H1 (cell line): ENCODE measurements around the gene CCDC60. TPM values are rescaled to one million over a fixed set of nuclear protein-coding genes. Genes with fewer than 3 reads are reported as not detected.

ENCODE experiments used
- CTCF ChIA-PET: fragments of 300-600 bp; sonication (Branson Sonifier 250); formaldehyde crosslinking; loops from one replicate; lab custom pipeline; 2021; ENCODE audit not compliant: partially characterized antibody; lab: Charles Lee
- POLR2A ChIA-PET: fragments of 300-600 bp; sonication (Branson Sonifier 250); formaldehyde crosslinking; loops from one replicate; lab custom pipeline; 2021; ENCODE audit warnings: inconsistent platforms; ENCODE audit not compliant: partially characterized antibody; lab: Charles Lee
- DNase-seq, 2 experiments: peaks; one replicate each; pipeline versions ENCODE4 v3.0.0 to v3.0.0-alpha.2; 2010 to 2022; ENCODE audit warnings: low spot score in 2 of 2, low read depth in 1 of 2, mixed read lengths in 1 of 2
- FAIRE-seq: peaks from 2 replicates; lab custom pipeline; 2011; peaks lifted over from hg19 to GRCh38; lab: Jason Lieb, UNC
- H2AFZ ChIP-seq: 2 replicates; pipeline ENCODE4 v1.8.1; 2012; ENCODE audit warnings: low read length, inconsistent platforms
- H2AK5ac ChIP-seq: 2 replicates; pipeline ENCODE4 v1.6.1; 2013; ENCODE audit warnings: low read depth, low read length
- H2BK120ac ChIP-seq: replicated peaks from 2 replicates; pipeline ENCODE3; 2013; ENCODE audit warnings: low read depth, low read length, inconsistent platforms
- H2BK12ac ChIP-seq: 2 replicates; pipeline ENCODE4 v1.6.1; 2013; ENCODE audit warnings: low read depth, low read length
- H2BK15ac ChIP-seq: 2 replicates; pipeline ENCODE4 v1.6.1; 2013; ENCODE audit warnings: low read length
- H2BK20ac ChIP-seq: 2 replicates; pipeline ENCODE4 v1.6.1; 2013; ENCODE audit warnings: low read length
- H2BK5ac ChIP-seq: 2 replicates; pipeline ENCODE4 v1.6.1; 2013; ENCODE audit warnings: low read depth, low read length
- H3K14ac ChIP-seq: 2 replicates; pipeline ENCODE4 v1.6.1; 2013; ENCODE audit warnings: inconsistent platforms; ENCODE audit not compliant: insufficient read length
- H3K18ac ChIP-seq: 2 replicates; pipeline ENCODE4 v1.6.1; 2013; ENCODE audit warnings: low read length; ENCODE audit errors: extremely low read depth
- H3K23ac ChIP-seq: 2 replicates; pipeline ENCODE4 v1.6.1; 2013; ENCODE audit warnings: inconsistent platforms; ENCODE audit not compliant: insufficient read length
- H3K23me2 ChIP-seq: 2 replicates; pipeline ENCODE4 v1.6.1; 2013; ENCODE audit warnings: low read depth, low read length
- H3K27ac ChIP-seq: 2 replicates; pipeline ENCODE4 v1.6.1; 2011; ENCODE audit warnings: low read depth, low read length, inconsistent platforms
- H3K27me3 ChIP-seq, 4 experiments: replicated peaks in 1 of 4; 1 replicate in 1 of 4; 2 replicates in 3 of 4; pipeline versions ENCODE4 v1.6.1 to v1.8.1; 2011 to 2013; ENCODE audit warnings: low read length in 3 of 4, mild to moderate bottlenecking in 3 of 4, inconsistent platforms in 2 of 4, mixed read lengths in 2 of 4, moderate library complexity in 1 of 4; ENCODE audit not compliant: control insufficient read depth in 3 of 4, insufficient read depth in 3 of 4; ENCODE audit errors: extremely low read depth in 1 of 4
- H3K36me3 ChIP-seq, 4 experiments: 2 replicates each; pipeline versions ENCODE4 v1.6.1 to v1.8.1; 2011 to 2013; ENCODE audit warnings: mild to moderate bottlenecking in 4 of 4, low read length in 3 of 4, moderate library complexity in 2 of 4, control low read depth in 1 of 4, inconsistent platforms in 1 of 4; ENCODE audit not compliant: insufficient read depth in 4 of 4, control insufficient read depth in 2 of 4
- H3K4ac ChIP-seq: replicated peaks from 2 replicates; pipeline ENCODE3; 2013; ENCODE audit warnings: low read length, low read depth, mixed read lengths, inconsistent platforms; ENCODE audit not compliant: insufficient read length
- H3K4me1 ChIP-seq, 4 experiments: replicated peaks in 1 of 4; 1 replicate in 1 of 4; 2 replicates in 3 of 4; pipeline versions ENCODE4 v1.6.1 to v1.8.1; 2011 to 2013; ENCODE audit warnings: low read length in 3 of 4, inconsistent platforms in 2 of 4, mixed read lengths in 1 of 4; ENCODE audit not compliant: insufficient read depth in 4 of 4, control insufficient read depth in 3 of 4
- H3K4me2 ChIP-seq, 2 experiments: 2 replicates each; pipeline versions ENCODE4 v1.6.1 to v1.8.1; 2011 to 2013; ENCODE audit warnings: low read depth in 2 of 2, low read length in 2 of 2, control low read depth in 1 of 2, inconsistent platforms in 1 of 2, mild to moderate bottlenecking in 1 of 2; ENCODE audit not compliant: insufficient read depth in 1 of 2
- H3K4me3 ChIP-seq, 4 experiments: fragments of 200-600, 300-600 bp in 1 of 4; sonication (generic), shearing (Covaris generic), sonication (Bioruptor Twin) in 1 of 4; 2 replicates each; pipeline versions ENCODE4 v1.5.1 to v1.8.1; 2011 to 2016; ENCODE audit warnings: low read length in 4 of 4, low read depth in 3 of 4, control low read depth in 2 of 4, inconsistent platforms in 2 of 4, mild to moderate bottlenecking in 2 of 4, mixed read lengths in 1 of 4, moderate library complexity in 1 of 4; ENCODE audit not compliant: insufficient read depth in 2 of 4; ENCODE audit errors: extremely low read depth in 1 of 4
- H3K56ac ChIP-seq: replicated peaks from 2 replicates; pipeline ENCODE3; 2013; ENCODE audit warnings: low read depth, mild to moderate bottlenecking, mixed read lengths, low read length, inconsistent platforms; ENCODE audit not compliant: insufficient read length
- H3K79me1 ChIP-seq: 2 replicates; pipeline ENCODE4 v1.6.1; 2013; ENCODE audit warnings: low read depth, low read length, control low read depth
- H3K79me2 ChIP-seq, 2 experiments: 2 replicates each; pipeline versions ENCODE4 v1.6.1 to v1.8.1; 2012 to 2013; ENCODE audit warnings: low read length in 2 of 2, mild to moderate bottlenecking in 2 of 2, inconsistent platforms in 1 of 2; ENCODE audit not compliant: insufficient read depth in 2 of 2, control insufficient read depth in 1 of 2
- H3K9ac ChIP-seq, 4 experiments: replicated peaks in 1 of 4; 1 replicate in 1 of 4; 2 replicates in 3 of 4; pipeline versions ENCODE4 v1.6.1 to v1.8.1; 2011 to 2013; ENCODE audit warnings: low read depth in 3 of 4, low read length in 3 of 4, control low read depth in 2 of 4, mild to moderate bottlenecking in 2 of 4, moderate library complexity in 2 of 4, inconsistent platforms in 1 of 4; ENCODE audit errors: extremely low read depth in 1 of 4
- H3K9me3 ChIP-seq, 2 experiments: 2 replicates each; pipeline versions ENCODE4 v1.6.1 to v1.8.1; 2012 to 2013; ENCODE audit warnings: mild to moderate bottlenecking in 2 of 2, moderate library complexity in 2 of 2, control low read depth in 1 of 2, inconsistent platforms in 1 of 2, low read depth in 1 of 2, low read length in 1 of 2, mixed read lengths in 1 of 2; ENCODE audit not compliant: insufficient read depth in 2 of 2
- H4K20me1 ChIP-seq, 2 experiments: replicated peaks in 1 of 2; 2 replicates each; pipeline versions ENCODE3 to v1.8.1; 2011 to 2013; ENCODE audit warnings: inconsistent platforms in 2 of 2, low read length in 2 of 2, mild to moderate bottlenecking in 1 of 2; ENCODE audit not compliant: insufficient read depth in 2 of 2, control insufficient read depth in 1 of 2
- H4K5ac ChIP-seq: 2 replicates; pipeline ENCODE4 v1.6.1; 2013; ENCODE audit warnings: low read length, low read depth, mixed read lengths, inconsistent platforms; ENCODE audit not compliant: insufficient read length
- H4K8ac ChIP-seq: 2 replicates; pipeline ENCODE4 v1.8.0; 2013; ENCODE audit warnings: mild to moderate bottlenecking, moderate library complexity, low read length, inconsistent platforms; ENCODE audit not compliant: insufficient read depth; ENCODE audit errors: extremely low read depth
- H4K91ac ChIP-seq: replicated peaks from 2 replicates; pipeline ENCODE3; 2013; ENCODE audit warnings: low read length, mixed read lengths, inconsistent platforms; ENCODE audit not compliant: insufficient read length
- ATF2 ChIP-seq: IDR thresholded peaks from 2 replicates; pipeline ENCODE4 v1.6.1; 2012; ENCODE audit warnings: low read length, inconsistent platforms
- CEBPB ChIP-seq: IDR thresholded peaks from 2 replicates; pipeline ENCODE4 v1.6.1; 2012; ENCODE audit warnings: low read depth, low read length
- CHD1 ChIP-seq: IDR thresholded peaks from 2 replicates; pipeline ENCODE4 v1.6.1; 2012; ENCODE audit warnings: low read depth, low read length, improper control_type of control experiment
- FOSL1 ChIP-seq: IDR thresholded peaks from 2 replicates; pipeline ENCODE4 v1.6.1; 2011; ENCODE audit warnings: mild to moderate bottlenecking, low read depth, low read length, moderate library complexity; ENCODE audit not compliant: insufficient read depth
- KDM4A ChIP-seq: IDR thresholded peaks from one replicate; pipeline ENCODE4 v1.7.1; 2012; ENCODE audit warnings: low read depth, mild to moderate bottlenecking, moderate library complexity, low read length, inconsistent platforms; ENCODE audit not compliant: severe bottlenecking
- RAD21 ChIP-seq, 2 experiments: IDR thresholded peaks in 1 of 2; conservative IDR thresholded peaks in 1 of 2; 2 replicates each; pipeline ENCODE4 v1.6.1; 2011; ENCODE audit warnings: low read depth in 2 of 2, low read length in 2 of 2, improper control_type of control experiment in 1 of 2, inconsistent platforms in 1 of 2, mild to moderate bottlenecking in 1 of 2, moderate library complexity in 1 of 2
- RNF2 ChIP-seq: fragments of 200-900, 300-1000 bp; sonication (generic); IDR thresholded peaks from 2 replicates; pipeline ENCODE4 v1.7.1; 2016; ENCODE audit warnings: borderline replicate concordance, low read depth, mild to moderate bottlenecking, antibody characterized with exemption, low read length; ENCODE audit not compliant: poor library complexity, severe bottlenecking; ENCODE audit errors: missing control alignments
- RXRA ChIP-seq: IDR thresholded peaks from 2 replicates; pipeline ENCODE4 v1.6.1; 2011; ENCODE audit warnings: low read depth, mild to moderate bottlenecking, low read length, moderate library complexity; ENCODE audit not compliant: insufficient read depth
- SIN3A ChIP-seq, 2 experiments: IDR thresholded peaks in 1 of 2; conservative IDR thresholded peaks in 1 of 2; 2 replicates each; pipeline ENCODE4 v1.6.1; 2011 to 2012; ENCODE audit warnings: low read length in 2 of 2, improper control_type of control experiment in 1 of 2, low read depth in 1 of 2, mild to moderate bottlenecking in 1 of 2
- TAF1 ChIP-seq: IDR thresholded peaks from 2 replicates; pipeline ENCODE4 v1.6.1; 2011; ENCODE audit warnings: mild to moderate bottlenecking, low read depth, low read length
- polyA plus RNA-seq, 7 experiments: library from polyadenylated mRNA; depleted of rRNA in 3 of 7; stranded (reverse) in 5 of 7; unstranded in 2 of 7; fragments of >200 nt in 5 of 7; fragments of 200-250 nt in 2 of 7; gene quantifications; 1 replicate in 5 of 7; 2 replicates in 1 of 7; 4 replicates in 1 of 7; pipeline versions ENCODE4 v1.2.1 to v1.2.3, GENCODE V29; 2011 to 2013; ENCODE audit warnings: missing spikeins in 2 of 7, mixed read lengths in 2 of 7
- total RNA-seq: library from RNA; stranded (reverse); fragmentation: NEBNext Ultra II Directional; extraction: Animal tissue kit (Norgen Biotek cat#: 25700); gene quantifications from 2 replicates; pipeline ENCODE4 v1.2.1, GENCODE V29; 2021

CCDC60 gene
- total and polyA plus RNA-seq, 2 of the 8 experiments (the other 6 are each of a cell fraction or from before 2014, with no cell fraction given), result 0.05 TPM; not detected in 1

GRCh38 chr12:119389687-119390086 lies 55.2 kb downstream of the CCDC60 start:
- Histone ChIP-seq H2BK12ac (no peak overlapping the region), H3K4me2 (no peak overlapping the region; a peak in 1 of 4 replicates), H2BK15ac (no peak overlapping the region), H2AFZ (no peak overlapping the region), H3K56ac (no peak overlapping the region), H3K4me3 (no peak overlapping the region), H3K9me3 (no peaks in the 10 kb centered on the region), H4K91ac (peak overlapping the region; percentile 18), H4K8ac (no peak overlapping the region; the same call in 1 of the 2 replicates), H2BK5ac (no peak overlapping the region), H3K79me1 (no peaks in the 10 kb centered on the region), H2BK20ac (no peak overlapping the region), H3K4ac (no peak overlapping the region), H3K23me2 (no peaks in the 10 kb centered on the region), H3K36me3 (no peaks in the 10 kb centered on the region), H3K9ac (no peak overlapping the region), H3K18ac (no peak overlapping the region), H3K23ac (no peak overlapping the region), H4K20me1 (no peaks in the 10 kb centered on the region), H2BK120ac (no peak overlapping the region), H3K27me3 (no peaks in the 10 kb centered on the region; a peak in 1 of 7 replicates), H3K14ac (no peak overlapping the region), H3K79me2 (no peaks in the 10 kb centered on the region), H2AK5ac (no peak overlapping the region), H3K27ac (no peak overlapping the region), H3K4me1 (peaks cover 0 to 20% (median 13%) of the 10 kb centered on the region in 4 experiments; a peak in 6 of 7 replicates), H4K5ac (no peak overlapping the region)
- DNase-seq (no peak), FAIRE-seq (no peak)
- CTCF ChIA-PET, result interaction anchor here (1.0 kb wide), 1 partner anchor 59 kb away, joined by 3 read pairs; no protein-coding TSS in a partner anchor
- POLR2A ChIA-PET, result no interaction called here
- no peak for TF ChIP-seq ATF2
- TF ChIP-seq KDM4A, result no peak
- no peak for TF ChIP-seq CEBPB
- TF ChIP-seq RNF2, result no peak
- no peak for TF ChIP-seq CHD1
- TF ChIP-seq FOSL1, result no peak
- no peak for TF ChIP-seq RAD21 (IDR thresholded peaks at IDR 0.05 in 1 of 2, conservative IDR thresholded peaks at IDR 0.05 in 1 of 2; ENCODE audit: low read depth in 2 of 2, low read length in 2 of 2)
- no peak for TF ChIP-seq TAF1
- TF ChIP-seq RXRA, result no peak
- no peak for TF ChIP-seq SIN3A (conservative IDR thresholded peaks at IDR 0.05 in 1 of 2, IDR thresholded peaks at IDR 0.05 in 1 of 2; ENCODE audit: low read depth in 1 of 2, low read length in 2 of 2)
